HepG2 (cell line): ENCODE data around the gene C1R. TPM values are rescaled to one million over a fixed set of nuclear protein-coding genes. Genes with fewer than 3 reads are reported as not detected.

ENCODE experiments used
- ADNP ChIP-seq: sonication (generic); formaldehyde crosslinking; IDR thresholded peaks from 2 replicates; pipeline ENCODE4 v1.4.0; 2020; ENCODE audit warnings: missing genetic modification reagents
- AGO1 ChIP-seq: fragments of 200-400 bp; formaldehyde crosslinking; IDR thresholded peaks from 2 replicates; pipeline ENCODE4 v1.6.1; 2017; ENCODE audit warnings: mild to moderate bottlenecking, low read depth, low read length, moderate library complexity; ENCODE audit not compliant: poor library complexity, severe bottlenecking
- DZIP1 ChIP-seq: sonication (generic); formaldehyde crosslinking; IDR thresholded peaks from 2 replicates; pipeline ENCODE4 v1.5.0; 2020; ENCODE audit warnings: mild to moderate bottlenecking, missing genetic modification reagents
- ESRRA ChIP-seq: sonication (generic); formaldehyde crosslinking; IDR thresholded peaks from 2 replicates; pipeline ENCODE4 v1.5.1; 2020; ENCODE audit warnings: mild to moderate bottlenecking, low read depth, missing genetic modification reagents
- GLMP ChIP-seq: sonication (generic); formaldehyde crosslinking; IDR thresholded peaks from 2 replicates; pipeline ENCODE4 v1.9.0; 2021; ENCODE audit warnings: missing genetic modification reagents, mild to moderate bottlenecking, borderline replicate concordance
- MED13 ChIP-seq: sonication (generic); formaldehyde crosslinking; IDR thresholded peaks from 2 replicates; pipeline ENCODE4 v1.5.0; 2020; ENCODE audit warnings: missing genetic modification reagents
- NFAT5 ChIP-seq: sonication (generic); formaldehyde crosslinking; IDR thresholded peaks from 2 replicates; pipeline ENCODE4 v1.4.0; 2020; ENCODE audit warnings: missing genetic modification reagents
- RAD21 ChIP-seq: fragments of 450-650 bp; formaldehyde crosslinking; IDR thresholded peaks from 2 replicates; pipeline ENCODE4 v1.5.0; 2020; ENCODE audit warnings: mild to moderate bottlenecking
- SP2 ChIP-seq: sonication (generic); formaldehyde crosslinking; IDR thresholded peaks from 2 replicates; pipeline ENCODE4 v1.5.1; 2020; ENCODE audit warnings: mild to moderate bottlenecking, missing genetic modification reagents
- ZNF317 ChIP-seq: sonication (generic); formaldehyde crosslinking; IDR thresholded peaks from 2 replicates; pipeline ENCODE4 v1.5.0; 2020; ENCODE audit warnings: mild to moderate bottlenecking, missing genetic modification reagents
- ZNF510 ChIP-seq: sonication (generic); formaldehyde crosslinking; IDR thresholded peaks from 2 replicates; pipeline ENCODE4 v1.4.0; 2020; ENCODE audit warnings: low read depth, mild to moderate bottlenecking, missing genetic modification reagents
- ZNF572 ChIP-seq: sonication (generic); formaldehyde crosslinking; IDR thresholded peaks from 2 replicates; pipeline ENCODE4 v1.5.1; 2020; ENCODE audit warnings: mild to moderate bottlenecking, missing genetic modification reagents
- ZNF710 ChIP-seq: sonication (generic); formaldehyde crosslinking; IDR thresholded peaks from 2 replicates; pipeline ENCODE4 v1.5.0; 2020; ENCODE audit warnings: mild to moderate bottlenecking, missing genetic modification reagents, borderline replicate concordance
- ZNF766 ChIP-seq: sonication (generic); formaldehyde crosslinking; IDR thresholded peaks from 2 replicates; pipeline ENCODE4 v1.5.0; 2020; ENCODE audit warnings: missing genetic modification reagents, borderline replicate concordance
- polyA plus RNA-seq, 8 experiments: library from polyadenylated mRNA; depleted of rRNA in 3 of 8; stranded (reverse) in 7 of 8; unstranded in 1 of 8; fragments of >200 nt; fragmentation: Illumina TruSeq in 4 of 8; extraction: Trizol in 4 of 8; gene quantifications; 2 replicates each; pipeline versions ENCODE4 v1.2.1 to v1.2.3, GENCODE V29; 2011 to 2016; ENCODE audit warnings: low read depth in 4 of 8, missing spikeins in 1 of 8, mixed read lengths in 1 of 8; ENCODE audit not compliant: insufficient read depth in 1 of 8
- total RNA-seq, 5 experiments: library from RNA; depleted of rRNA; stranded (reverse); fragments of >200 nt; fragmentation: Illumina TruSeq; extraction: Trizol; gene quantifications; 2 replicates each; pipeline ENCODE4 v1.2.3, GENCODE V29; 2016; ENCODE audit warnings: low read depth in 1 of 5

C1R gene
- total and polyA plus RNA-seq, 2 of the 13 experiments (the other 11 are each of a cell fraction or from before 2014, with no cell fraction given) = 3.5 to 6.5 TPM

- TF ChIP-seq ZNF710 (CRISPR knock-in tag) (peak; percentile 24; the same call in 1 of the 2 replicates), SP2 (CRISPR knock-in tag) (no peak), DZIP1 (CRISPR knock-in tag) (no peak), ZNF317 (0 out of 2 replicates have a peak, but pooled peaks have one; percentile 27), ZNF510 (CRISPR knock-in tag) (no peak), RAD21 (peak; percentile 10; the same call in 1 of the 2 replicates), GLMP (no peak), AGO1 (peak; percentile 66), ZNF572 (CRISPR knock-in tag) (peak; percentile 80; the same call in 1 of the 2 replicates), ZNF766 (CRISPR knock-in tag) (peak; percentile 78; the same call in 1 of the 2 replicates), ESRRA (CRISPR knock-in tag) (no peak), NFAT5 (CRISPR knock-in tag) (no peak), ADNP (CRISPR knock-in tag) (0 out of 2 replicates have a peak, but pooled peaks have one; percentile 29), MED13 (CRISPR knock-in tag) (peak; percentile 69; the same call in 1 of the 2 replicates)
Measured at GRCh38 chr12:7108003-7108795, 16.0 kb upstream of the C1R start (continued).
